Activated CD4-positive, alpha-beta T cell treated with anti-CD3 and anti-CD28 coated beads, Interleukin-2, amount 50 U/mL, for 24 hours (primary cell): ENCODE data around the gene ADGRA1.
"Not testable (repeated sequence)": the region's sequence is repeated elsewhere in the genome, so short reads cannot be mapped to it uniquely, and the experiment has no call there.

Source experiments
- DNase-seq, 2 donors: peaks; one replicate each; pipeline ENCODE4 v3.0.0-alpha.2; 2020; ENCODE audit warnings: low read depth in 1 of 2, low spot score in 1 of 2

Gene ADGRA1

GRCh38 chr10:133175624-133176023 lies 87.9 kb downstream of the ADGRA1 start:
- DNase-seq: not testable (repeated sequence)

- no peak for DNase-seq
Measured at GRCh38 chr10:133176546-133176945, 88.8 kb downstream of the ADGRA1 start.

GRCh38 chr10:133177380-133178157 lies 89.8 kb downstream of the ADGRA1 start:
- DNase-seq: no peak

GRCh38 chr10:133178357-133179127 lies 90.8 kb downstream of the ADGRA1 start:
- DNase-seq: no peak

GRCh38 chr10:133179128-133179520 lies 91.4 kb downstream of the ADGRA1 start:
- no peak for DNase-seq

- no peak for DNase-seq
Measured at GRCh38 chr10:133179651-133180050, 91.9 kb downstream of the ADGRA1 start.

GRCh38 chr10:133180192-133180964 lies 92.7 kb downstream of the ADGRA1 start:
- DNase-seq: no peak

- DNase-seq: no peak
Measured at GRCh38 chr10:133180965-133181639, 93.4 kb downstream of the ADGRA1 start.
